Nucleus accumbens (tissue), 56 donors: Measurements from ENCODE around the gene NABP2.
"Not testable (repeated sequence)": the region's sequence is repeated elsewhere in the genome, so short reads cannot be mapped to it uniquely, and the experiment has no call there.

Source experiments
- DNase-seq, 56 donors: peaks; one replicate each; lab custom pipeline; 2025; lab: John Stamatoyannopoulos, UW

The NABP2 gene

DNA sequence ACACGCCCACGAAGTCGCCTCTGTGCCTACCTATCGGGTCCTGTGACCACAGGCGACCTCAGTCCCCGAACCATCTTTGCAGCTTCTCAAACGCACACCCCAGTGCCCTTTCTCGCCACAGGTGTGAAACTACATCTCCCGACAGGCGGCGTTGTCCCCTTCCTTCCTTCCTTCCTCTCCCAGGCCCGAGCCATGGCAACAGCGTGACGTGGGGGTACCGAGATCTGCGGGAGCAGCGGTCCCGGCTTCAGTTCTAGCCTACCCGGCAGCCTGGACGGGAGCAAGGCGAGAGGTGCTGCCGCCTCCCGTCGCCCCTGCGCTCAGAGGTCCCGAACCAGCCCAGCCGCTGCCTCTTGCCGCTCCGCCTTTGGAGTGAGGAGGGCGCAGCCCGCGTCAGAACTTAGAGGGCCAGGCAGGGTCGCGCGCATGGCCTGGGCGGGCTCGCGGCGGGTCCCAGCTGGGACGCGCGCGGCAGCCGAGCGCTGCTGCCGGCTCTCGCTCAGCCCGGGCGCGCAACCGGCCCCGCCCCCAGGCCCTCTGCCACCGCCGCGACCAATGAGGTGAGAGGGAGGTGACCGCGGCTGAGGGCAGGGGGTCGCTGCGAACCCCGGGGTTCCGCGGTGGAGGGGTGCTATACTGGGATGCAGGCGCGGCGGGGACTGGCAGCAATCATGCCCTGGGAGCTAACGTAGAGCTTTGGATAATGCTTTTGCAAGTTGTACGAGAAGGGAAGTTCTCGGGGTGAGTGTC, 42.7 kb downstream of the NABP2 start, which contains the start of gene COQ10A:
TSS of gene COQ10A (plus strand) at position 250 of the 750 bp plus-strand sequence. CDS start at position 427, 177 bp downstream.
- DNase-seq, result peak; percentile 37 to 95 (median 80)

DNA sequence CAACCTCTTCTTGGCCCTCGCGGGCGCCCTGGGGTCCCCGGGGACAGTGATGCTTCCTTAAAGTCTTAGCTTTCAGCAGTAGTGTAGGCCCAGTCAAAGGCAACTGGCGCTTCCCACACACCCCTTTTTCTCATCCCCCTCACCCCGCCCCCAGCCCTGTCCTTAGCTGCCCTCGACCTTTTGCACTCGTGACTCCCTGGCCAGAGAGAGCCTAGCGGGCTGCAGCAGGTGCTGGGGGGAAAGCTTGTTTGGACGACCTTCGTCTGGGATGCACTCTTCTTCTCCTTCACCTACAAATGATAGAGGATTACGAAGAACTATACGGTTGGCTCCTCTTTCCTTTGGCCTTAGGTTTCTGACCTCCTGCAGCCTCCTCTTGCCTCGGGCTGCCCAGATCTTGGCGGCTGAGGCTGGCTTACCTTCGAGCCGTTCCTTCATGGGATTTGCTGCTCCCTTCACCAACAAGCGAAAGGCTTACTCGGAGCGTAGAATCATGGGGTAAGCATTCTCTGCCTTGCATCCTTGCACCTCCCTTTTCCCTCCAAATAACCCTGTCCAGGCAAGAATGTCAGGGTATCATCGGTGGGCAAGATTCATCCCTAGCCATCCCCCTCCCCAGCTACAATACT, 43.4 kb downstream of the NABP2 start:
- DNase-seq, result peak in 5 of 56 donors; percentile 13 to 57 (median 23)

DNA sequence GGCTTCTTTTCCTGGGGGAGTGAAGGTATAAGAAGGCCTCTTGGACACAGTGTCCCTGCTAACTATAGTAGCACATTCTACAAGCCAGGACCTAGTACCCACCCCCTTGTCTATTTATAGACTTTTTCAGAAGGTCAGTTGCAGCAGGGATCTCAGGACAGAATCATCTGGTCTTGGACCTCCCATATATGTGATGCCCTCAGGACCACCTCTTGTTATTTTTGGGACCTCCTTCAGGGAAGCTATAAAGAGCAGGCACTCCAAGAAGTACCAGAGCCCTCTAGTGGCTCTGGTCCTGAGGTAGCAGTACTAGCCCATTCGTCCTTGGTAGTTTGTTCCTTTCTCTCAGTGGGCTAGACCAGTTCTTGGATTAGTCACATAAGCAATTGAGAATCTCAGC, 46.9 kb downstream of the NABP2 start:
- DNase-seq, result no peak

DNA sequence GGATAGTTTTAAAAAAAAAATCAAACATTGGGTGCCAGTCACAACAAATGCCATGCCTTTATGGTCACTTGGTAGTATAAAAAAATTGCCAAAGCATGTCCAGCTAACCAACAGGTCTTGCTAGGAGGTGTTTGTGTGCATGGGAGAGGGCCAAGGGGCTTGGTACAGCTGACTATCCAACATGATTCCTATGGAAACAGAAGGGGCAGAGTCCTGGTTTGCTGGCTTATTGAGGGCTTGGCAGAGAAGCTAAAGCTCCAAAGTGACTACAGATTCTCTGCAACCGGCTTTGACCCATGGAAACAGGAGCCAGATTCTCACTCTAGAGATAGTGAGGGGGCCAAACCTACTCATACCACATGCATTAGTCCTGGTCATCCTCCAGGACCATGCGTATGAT, 48.3 kb downstream of the NABP2 start:
- DNase-seq, result not testable (repeated sequence)

DNA sequence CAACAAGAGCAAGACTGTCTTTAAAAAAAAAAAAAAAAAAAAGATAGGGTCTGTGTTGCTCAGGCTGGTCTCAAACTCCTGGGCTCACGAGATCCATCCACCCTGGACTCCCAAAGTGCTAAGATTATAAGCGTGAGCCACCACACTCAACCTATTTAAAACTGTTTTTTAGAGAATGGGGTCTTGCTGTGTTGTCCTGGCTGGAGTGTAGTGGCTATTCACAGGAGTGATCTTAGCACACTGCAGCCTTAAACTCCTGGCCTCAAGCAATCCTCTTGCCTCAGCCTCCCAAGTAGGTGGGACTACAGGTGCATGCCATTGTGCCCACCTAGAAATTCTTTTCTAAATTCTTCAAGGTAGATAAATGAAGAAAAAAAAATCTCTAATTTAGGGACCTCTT, 50.2 kb downstream of the NABP2 start:
- DNase-seq, result no peak

DNA sequence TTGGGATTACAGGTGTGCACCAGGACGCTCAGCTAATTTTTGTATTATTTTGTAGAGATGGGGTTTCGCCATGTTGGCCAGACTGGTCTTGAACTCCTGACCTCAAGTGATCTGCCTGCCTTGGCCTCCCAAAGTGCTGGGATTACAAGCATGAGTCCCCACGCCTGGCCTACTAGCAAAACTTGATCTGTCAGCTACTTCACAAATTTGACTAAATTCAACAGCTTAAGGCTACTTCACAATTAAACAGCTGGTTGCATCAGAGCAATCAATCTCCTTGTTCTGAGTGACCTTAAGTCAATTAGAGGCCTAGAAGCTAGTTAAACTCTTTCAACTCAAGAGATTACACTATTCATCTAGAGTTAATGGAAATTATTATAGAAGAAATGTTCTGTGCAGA, 54.8 kb downstream of the NABP2 start:
- DNase-seq, result no peak
